ENCODE results near the gene MIPOL1. TPM values are rescaled to one million over a fixed set of nuclear protein-coding genes. Genes with fewer than 3 reads are reported as not detected.

Gene MIPOL1
- total and polyA plus RNA-seq, 2 of the 13 experiments (the other 11 are each of a cell fraction or from before 2014, with no cell fraction given): 8.6 to 34.2 TPM

DNA sequence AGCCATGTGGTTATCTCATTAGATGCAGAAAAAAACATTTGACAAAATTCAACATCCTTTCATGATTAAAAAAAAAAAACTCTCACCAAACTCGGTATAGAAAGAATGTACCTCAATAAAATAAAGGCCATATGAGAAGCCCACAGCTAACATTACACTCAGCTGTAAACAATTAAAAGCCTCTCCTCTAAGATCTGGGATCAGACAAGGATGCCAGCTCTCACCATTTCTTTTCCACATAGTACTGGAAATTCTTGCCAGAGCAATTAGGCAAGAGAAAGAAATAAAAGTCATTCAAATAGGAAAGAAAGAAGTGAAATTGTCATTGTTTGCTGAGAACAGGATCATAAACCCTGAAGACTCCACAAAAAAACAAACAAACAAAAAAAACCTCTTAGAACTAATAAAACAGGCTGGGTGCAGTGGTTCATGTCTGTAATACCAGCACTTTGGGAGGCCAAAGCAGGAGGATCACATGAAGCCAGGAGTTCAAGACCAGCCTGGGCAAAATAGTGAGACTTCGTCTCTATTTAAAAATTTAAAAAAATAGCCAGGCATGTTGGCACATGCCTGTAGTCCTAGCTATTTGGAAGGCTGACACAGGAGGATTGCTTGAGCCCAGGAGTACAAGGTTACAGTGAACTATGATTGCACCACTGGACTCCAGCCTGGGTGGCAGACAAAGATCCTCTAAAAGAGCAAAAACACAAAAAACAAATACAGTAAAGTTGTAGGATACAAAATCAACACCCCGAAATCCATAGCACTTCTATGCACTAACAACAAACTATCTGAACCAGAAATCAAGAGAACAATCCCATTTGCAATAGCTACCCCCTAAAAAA, 282.9 kb downstream of the MIPOL1 start (continued):
- TF ChIP-seq, protein P1, sequence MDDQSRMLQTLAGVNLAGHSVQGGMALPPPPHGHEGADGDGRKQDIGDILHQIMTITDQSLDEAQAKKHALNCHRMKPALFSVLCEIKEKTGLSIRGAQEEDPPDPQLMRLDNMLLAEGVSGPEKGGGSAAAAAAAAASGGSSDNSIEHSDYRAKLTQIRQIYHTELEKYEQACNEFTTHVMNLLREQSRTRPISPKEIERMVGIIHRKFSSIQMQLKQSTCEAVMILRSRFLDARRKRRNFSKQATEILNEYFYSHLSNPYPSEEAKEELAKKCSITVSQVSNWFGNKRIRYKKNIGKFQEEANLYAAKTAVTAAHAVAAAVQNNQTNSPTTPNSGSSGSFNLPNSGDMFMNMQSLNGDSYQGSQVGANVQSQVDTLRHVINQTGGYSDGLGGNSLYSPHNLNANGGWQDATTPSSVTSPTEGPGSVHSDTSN (CRISPR knock-in tag; IDR thresholded peaks at IDR 0.05; ENCODE audit: borderline replicate concordance): no peak
- TF ChIP-seq ZNF224 (CRISPR knock-in tag; IDR thresholded peaks at IDR 0.05) (no peak), ZKSCAN1 (IDR thresholded peaks at IDR 0.05; ENCODE audit: low read length) (no peak), EEA1 (CRISPR knock-in tag; IDR thresholded peaks at IDR 0.05; ENCODE audit: borderline replicate concordance) (no peak), THRA (CRISPR knock-in tag; IDR thresholded peaks at IDR 0.05; ENCODE audit: borderline replicate concordance) (peak; percentile 54; the same call in 1 of the 2 replicates), BRCA1 (CRISPR knock-in tag; IDR thresholded peaks at IDR 0.05) (no peak), KAT2B (IDR thresholded peaks at IDR 0.05; ENCODE audit: borderline replicate concordance, low read depth, low read length) (no peak), PHF5A (CRISPR knock-in tag; IDR thresholded peaks at IDR 0.05; ENCODE audit: low read depth, unreplicated experiment) (peak; percentile 67), ZFP90 (CRISPR knock-in tag; IDR thresholded peaks at IDR 0.05; ENCODE audit: borderline replicate concordance) (0 out of 2 replicates have a peak, but pooled peaks have one; percentile 55), RNF2 (conservative IDR thresholded peaks at IDR 0.05; ENCODE audit: low read depth) (no peak), MTA3 (CRISPR knock-in tag; IDR thresholded peaks at IDR 0.05) (no peak), ZNF639 (CRISPR knock-in tag; conservative IDR thresholded peaks at IDR 0.05) (no peak), CC2D1A (CRISPR knock-in tag; IDR thresholded peaks at IDR 0.05) (no peak), IRF1 (CRISPR knock-in tag; IDR thresholded peaks at IDR 0.05; ENCODE audit: low read depth) (no peak; the same call in 1 of the 2 replicates), HNRNPUL1 (IDR thresholded peaks at IDR 0.05; ENCODE audit: low read depth, low read length) (no peak), SP2 (CRISPR knock-in tag; IDR thresholded peaks at IDR 0.05) (no peak), KLF11 (CRISPR knock-in tag; IDR thresholded peaks at IDR 0.05) (no peak; the same call in 1 of the 2 replicates), HNF4A (CRISPR knock-in tag; IDR thresholded peaks at IDR 0.05) (peak; percentile 96), TRIM24 (CRISPR knock-in tag; IDR thresholded peaks at IDR 0.05) (no peak; the same call in 1 of the 2 replicates), GATAD2A (CRISPR knock-in tag; IDR thresholded peaks at IDR 0.05) (peak; percentile 89), MYC (CRISPR knock-in tag; IDR thresholded peaks at IDR 0.05; ENCODE audit: borderline replicate concordance) (no peak), ZNF44 (CRISPR knock-in tag; IDR thresholded peaks at IDR 0.05) (no peak), ZNF274 (CRISPR knock-in tag; IDR thresholded peaks at IDR 0.05) (no peak), ISL2 (CRISPR knock-in tag; IDR thresholded peaks at IDR 0.05) (peak; percentile 92), ZNF768 (CRISPR knock-in tag; IDR thresholded peaks at IDR 0.05) (no peak)
- TF ChIP-seq, protein P2, sequence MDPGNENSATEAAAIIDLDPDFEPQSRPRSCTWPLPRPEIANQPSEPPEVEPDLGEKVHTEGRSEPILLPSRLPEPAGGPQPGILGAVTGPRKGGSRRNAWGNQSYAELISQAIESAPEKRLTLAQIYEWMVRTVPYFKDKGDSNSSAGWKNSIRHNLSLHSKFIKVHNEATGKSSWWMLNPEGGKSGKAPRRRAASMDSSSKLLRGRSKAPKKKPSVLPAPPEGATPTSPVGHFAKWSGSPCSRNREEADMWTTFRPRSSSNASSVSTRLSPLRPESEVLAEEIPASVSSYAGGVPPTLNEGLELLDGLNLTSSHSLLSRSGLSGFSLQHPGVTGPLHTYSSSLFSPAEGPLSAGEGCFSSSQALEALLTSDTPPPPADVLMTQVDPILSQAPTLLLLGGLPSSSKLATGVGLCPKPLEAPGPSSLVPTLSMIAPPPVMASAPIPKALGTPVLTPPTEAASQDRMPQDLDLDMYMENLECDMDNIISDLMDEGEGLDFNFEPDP (CRISPR knock-in tag; conservative IDR thresholded peaks at IDR 0.05): no peak
